HG03025 (cell line): ENCODE data around the gene LRG1.

Experiments used
- ATAC-seq: cut with Tn5 transposase; IDR thresholded peaks from one replicate; pipeline ENCODE4 v1.9.1; 2021; ENCODE audit warnings: mild to moderate bottlenecking, moderate library complexity; ENCODE audit not compliant: unreplicated experiment, low FRiP score

Gene LRG1

GRCh38 chr19:4539693-4540581, at the start of gene LRG1:
Gene LRG1 (minus strand): TSS chr19:4540036. CDS start chr19:4540013, 23 bp downstream.
- ATAC-seq = no peak

- ATAC-seq = no peak
Measured at GRCh38 chr19:4588291-4588761, 48.5 kb upstream of the LRG1 start.

- no peak for ATAC-seq
Measured at GRCh38 chr19:4587527-4587926, 47.7 kb upstream of the LRG1 start.

- ATAC-seq = no peak
Measured at GRCh38 chr19:4586691-4587090, 46.9 kb upstream of the LRG1 start.

GRCh38 chr19:4586245-4586644, 46.4 kb upstream of the LRG1 start:
- ATAC-seq = no peak

- ATAC-seq = no peak
Measured at GRCh38 chr19:4585556-4585955, 45.7 kb upstream of the LRG1 start.

GRCh38 chr19:4584670-4585460, 45.0 kb upstream of the LRG1 start:
- no peak for ATAC-seq

- ATAC-seq = no peak
Measured at GRCh38 chr19:4583961-4584669, 44.3 kb upstream of the LRG1 start.

- ATAC-seq = no peak
Measured at GRCh38 chr19:4582980-4583842, 43.4 kb upstream of the LRG1 start.

GRCh38 chr19:4581666-4582553, 42.1 kb upstream of the LRG1 start:
- no peak for ATAC-seq

GRCh38 chr19:4580961-4581665, 41.3 kb upstream of the LRG1 start:
- no peak for ATAC-seq

- ATAC-seq = no peak
Measured at GRCh38 chr19:4580021-4580901, 40.4 kb upstream of the LRG1 start.

GRCh38 chr19:4579389-4579788, 39.6 kb upstream of the LRG1 start:
- no peak for ATAC-seq

- no peak for ATAC-seq
Measured at GRCh38 chr19:4578552-4579248, 38.9 kb upstream of the LRG1 start.

GRCh38 chr19:4577020-4577782, 37.4 kb upstream of the LRG1 start:
- no peak for ATAC-seq
